Measurements from ENCODE around the gene PICALM. TPM values are rescaled to one million over a fixed set of nuclear protein-coding genes. Genes with fewer than 3 reads are reported as not detected.
"Not testable (repeated sequence)": the region's sequence is repeated elsewhere in the genome, so short reads cannot be mapped to it uniquely, and the experiment has no call there.

Gene PICALM
- total and polyA plus RNA-seq, 12 donors: 33.9 to 217 (median 116) TPM

- H3K4me3 ChIP-seq: no peak overlapping the region
- H3K36me3 ChIP-seq (replicated peaks in 1 of 2): no peaks in the 10 kb centered on the region
- no peak for DNase-seq
- H3K9me3 ChIP-seq (replicated peaks in 1 of 3): no peaks in the 10 kb centered on the region
- intact Hi-C loops (cut with DNase I): no loop called here
- WGBS, 4 donors: 65 to 100% (median 87%) methylated on average over 2 of the region's 2 CpGs
- no peaks in the 10 kb centered on the region for H3K27me3 ChIP-seq
- H3K27ac ChIP-seq: no peak overlapping the region
- no peak for TF ChIP-seq POLR2A (IDR thresholded peaks at IDR 0.05)
- no peak for TF ChIP-seq CTCF (IDR thresholded peaks at IDR 0.05)
- H3K4me1 ChIP-seq (replicated peaks in 1 of 2): no peaks in the 10 kb centered on the region
Observed at GRCh38 chr11:86091566-86091965, 22.7 kb upstream of the PICALM start.

- no peaks in the 10 kb centered on the region for H3K36me3 ChIP-seq (replicated peaks in 1 of 2)
- intact Hi-C loops (cut with DNase I): no loop called here
Observed at GRCh38 chr11:86091086-86091485, 22.2 kb upstream of the PICALM start.

GRCh38 chr11:86089659-86090058, 20.8 kb upstream of the PICALM start:
- H3K4me1 ChIP-seq (replicated peaks in 1 of 2): no peaks in the 10 kb centered on the region
- no peak for DNase-seq
- 53 to 73% (median 64%) methylated on average over 1 of the region's 1 CpG for WGBS, 4 donors
- TF ChIP-seq CTCF (IDR thresholded peaks at IDR 0.05): no peak
- no peak for TF ChIP-seq POLR2A (IDR thresholded peaks at IDR 0.05)
- intact Hi-C loops (cut with DNase I): no loop called here
- H3K36me3 ChIP-seq (replicated peaks in 1 of 2): no peaks in the 10 kb centered on the region
- H3K27ac ChIP-seq: no peak overlapping the region
- H3K4me3 ChIP-seq: no peak overlapping the region
- no peaks in the 10 kb centered on the region for H3K27me3 ChIP-seq
- H3K9me3 ChIP-seq (replicated peaks in 1 of 3): no peaks in the 10 kb centered on the region

More at GRCh38 chr11:86091086-86091485, 22.2 kb upstream of the PICALM start:
- Histone ChIP-seq H3K4me3 (no peak overlapping the region), H3K27ac (no peak overlapping the region), H3K27me3 (no peaks in the 10 kb centered on the region), H3K9me3 (replicated peaks in 1 of 3) (no peaks in the 10 kb centered on the region), H3K4me1 (replicated peaks in 1 of 2) (no peaks in the 10 kb centered on the region)
- 70 to 93% (median 82%) methylated on average over 1 of the region's 1 CpG for WGBS, 4 donors
- DNase-seq: no peak
- no peak for TF ChIP-seq CTCF (IDR thresholded peaks at IDR 0.05)
- no peak for TF ChIP-seq POLR2A (IDR thresholded peaks at IDR 0.05)

- H3K9me3 ChIP-seq (replicated peaks in 1 of 3); H3K27me3 ChIP-seq; H3K27ac ChIP-seq; DNase-seq; intact Hi-C loops (cut with DNase I); H3K36me3 ChIP-seq (replicated peaks in 1 of 2); H3K4me3 ChIP-seq; H3K4me1 ChIP-seq (replicated peaks in 1 of 2): not testable (repeated sequence)
- WGBS, 4 donors: 97 to 100% (median 99%) methylated on average over 2 of the region's 2 CpGs
Observed at GRCh38 chr11:86087688-86088087, 18.8 kb upstream of the PICALM start.

GRCh38 chr11:86087256-86087655, 18.4 kb upstream of the PICALM start:
- H3K36me3 ChIP-seq (replicated peaks in 1 of 2): no peaks in the 10 kb centered on the region
- H3K27me3 ChIP-seq: no peaks in the 10 kb centered on the region
- 61 to 71% (median 66%) methylated on average over 2 of the region's 2 CpGs for WGBS, 4 donors
- H3K4me3 ChIP-seq: no peak overlapping the region
- intact Hi-C loops (cut with DNase I): no loop called here
- no peaks in the 10 kb centered on the region for H3K9me3 ChIP-seq (replicated peaks in 1 of 3)
- H3K27ac ChIP-seq: no peak overlapping the region
- no peak for DNase-seq
- TF ChIP-seq CTCF (IDR thresholded peaks at IDR 0.05) (no peak), POLR2A (IDR thresholded peaks at IDR 0.05) (no peak)
- no peaks in the 10 kb centered on the region for H3K4me1 ChIP-seq (replicated peaks in 1 of 2)

Data from adrenal gland (tissue), 12 donors.